Ovary (tissue), 3 donors: Measurements from ENCODE around the gene BRPF1.

Source experiments
- CTCF ChIP-seq, 3 donors: fragments of 450-650 bp in 2 of 3; fragments of 200-600 bp in 1 of 3; IDR thresholded peaks; one replicate each; pipeline versions ENCODE4 v1.5.1 to v1.8.0; 2016 to 2022; ENCODE audit warnings: antibody characterized with exemption in 3 of 3, mild to moderate bottlenecking in 1 of 3
- EP300 ChIP-seq: sonication (generic); formaldehyde crosslinking; IDR thresholded peaks from one replicate; pipeline ENCODE4 v1.6.1; 2017; ENCODE audit warnings: antibody characterized with exemption
- donor health status: DM: no; HTN: no; CAD: no.

- TF ChIP-seq CTCF (IDR thresholded peaks at IDR 0.05) (no peak), EP300 (no peak)
These were observed 29.4 kb downstream of the BRPF1 start for GRCh38 chr3:9760779-9761505.
